Thoracic aorta (tissue), 2 donors: ENCODE results near the gene DLL3. TPM values are rescaled to one million over a fixed set of nuclear protein-coding genes. Genes with fewer than 3 reads are reported as not detected.

Source experiments
- ATAC-seq: fragments of 150-250 bp; one replicate; pipeline ENCODE4 v1.8.0; 2017; ENCODE audit warnings: low read depth; ENCODE audit not compliant: insufficient number of reproducible peaks, low FRiP score
- DNase-seq: peaks from one replicate; pipeline ENCODE4 v3.0.0-alpha.2; 2020; ENCODE audit warnings: low spot score
- H3K27ac ChIP-seq, 2 donors: fragments of 200-600 bp; sonication (generic); 1 replicate in 1 of 2; 2 replicates in 1 of 2; pipeline ENCODE4 v1.5.1; 2016; ENCODE audit warnings: mild to moderate bottlenecking in 2 of 2, moderate library complexity in 2 of 2
- H3K27me3 ChIP-seq: fragments of 200-600 bp; sonication (generic); replicated peaks from 2 replicates; pipeline ENCODE4 v1.6.0; 2016; ENCODE audit warnings: mild to moderate bottlenecking; ENCODE audit not compliant: insufficient read depth
- H3K36me3 ChIP-seq: fragments of 200-600 bp; sonication (generic); one replicate; pipeline ENCODE4 v1.5.1; 2016
- H3K4me1 ChIP-seq, 2 donors: fragments of 200-600 bp; sonication (generic); 1 replicate in 1 of 2; 2 replicates in 1 of 2; pipeline versions ENCODE4 v1.5.1 to v1.6.0; 2016; ENCODE audit warnings: low read depth in 2 of 2, mild to moderate bottlenecking in 1 of 2; ENCODE audit not compliant: control insufficient read depth in 1 of 2
- H3K4me3 ChIP-seq: fragments of 200-600 bp; sonication (generic); 2 replicates; pipeline ENCODE4 v1.5.1; 2016; ENCODE audit warnings: mild to moderate bottlenecking
- H3K9me3 ChIP-seq: fragments of 200-600 bp; sonication (generic); 2 replicates; pipeline ENCODE4 v1.5.1; 2016
- CTCF ChIP-seq: fragments of 200-600 bp; sonication (generic); IDR thresholded peaks from one replicate; pipeline ENCODE4 v1.5.1; 2019; ENCODE audit warnings: antibody characterized with exemption
- total RNA-seq, 2 donors: library from RNA; depleted of rRNA; stranded (reverse); fragments of >200 nt; gene quantifications; one replicate each; pipeline versions ENCODE4 v1.1.0 to v1.2.3, GENCODE V29; 2016

Gene DLL3
- total RNA-seq, 2 donors from 2014 or later: not detected

GRCh38 chr19:39525205-39525604 is 26.5 kb downstream of the DLL3 start:
- Histone ChIP-seq H3K4me3 (no peak overlapping the region), H3K36me3 (no peaks in the 10 kb centered on the region), H3K9me3 (no peaks in the 10 kb centered on the region), H3K4me1 (no peaks in the 10 kb centered on the region), H3K27me3 (no peaks in the 10 kb centered on the region), H3K27ac (no peak overlapping the region)
- no peak for TF ChIP-seq CTCF
- DNase-seq (no peak), ATAC-seq (no peak)

- Histone ChIP-seq H3K4me1 (peaks cover 11 to 22% of the 10 kb centered on the region in 2 donors), H3K9me3 (no peaks in the 10 kb centered on the region), H3K27me3 (no peaks in the 10 kb centered on the region), H3K4me3 (peak overlapping the region; percentile 90), H3K27ac (peak overlapping the region; percentile 65 to 68), H3K36me3 (no peaks in the 10 kb centered on the region)
- no peak for TF ChIP-seq CTCF
- DNase-seq: no peak
- ATAC-seq: no peak
Measured at GRCh38 chr19:39531834-39532232, 33.1 kb downstream of the DLL3 start.

- Histone ChIP-seq H3K4me1 (peaks cover 11 to 22% of the 10 kb centered on the region in 2 donors), H3K27me3 (no peaks in the 10 kb centered on the region), H3K4me3 (peak within 1 kb of the TSS; percentile 90), H3K27ac (peak within 1 kb of the TSS; percentile 65 to 68), H3K9me3 (no peaks in the 10 kb centered on the region), H3K36me3 (no peaks in the 10 kb centered on the region)
- DNase-seq: peak; percentile 83
- ATAC-seq: peak; percentile 97
- TF ChIP-seq CTCF: peak; percentile 98
Measured at GRCh38 chr19:39532233-39533002, 33.7 kb downstream of the DLL3 start, which contains the start of gene EID2B. EID2B (minus strand) TSS chr19:39532852; CDS start chr19:39532802, 50 bp downstream.

GRCh38 chr19:39533003-39533512 is 34.3 kb downstream of the DLL3 start:
- H3K9me3 ChIP-seq: no peaks in the 10 kb centered on the region
- H3K4me1 ChIP-seq: peaks cover 11 to 26% of the 10 kb centered on the region in 2 donors
- H3K27ac ChIP-seq: no peak overlapping the region
- H3K27me3 ChIP-seq: no peaks in the 10 kb centered on the region
- ATAC-seq (no peak), DNase-seq (no peak)
- TF ChIP-seq CTCF: no peak
- H3K36me3 ChIP-seq: no peaks in the 10 kb centered on the region
- peak overlapping the region; percentile 90 for H3K4me3 ChIP-seq

- TF ChIP-seq CTCF: no peak
- DNase-seq (no peak), ATAC-seq (no peak)
- Histone ChIP-seq H3K27me3 (no peaks in the 10 kb centered on the region), H3K9me3 (no peaks in the 10 kb centered on the region), H3K36me3 (no peaks in the 10 kb centered on the region), H3K4me1 (peaks cover 17 to 34% of the 10 kb centered on the region in 2 donors), H3K27ac (no peak overlapping the region), H3K4me3 (no peak overlapping the region)
Measured at GRCh38 chr19:39533791-39534190, 35.0 kb downstream of the DLL3 start.
